ENCODE data around the gene DMWD.
"Not testable (repeated sequence)": the region's sequence is repeated elsewhere in the genome, so short reads cannot be mapped to it uniquely, and the experiment has no call there.

DMWD gene

DNA sequence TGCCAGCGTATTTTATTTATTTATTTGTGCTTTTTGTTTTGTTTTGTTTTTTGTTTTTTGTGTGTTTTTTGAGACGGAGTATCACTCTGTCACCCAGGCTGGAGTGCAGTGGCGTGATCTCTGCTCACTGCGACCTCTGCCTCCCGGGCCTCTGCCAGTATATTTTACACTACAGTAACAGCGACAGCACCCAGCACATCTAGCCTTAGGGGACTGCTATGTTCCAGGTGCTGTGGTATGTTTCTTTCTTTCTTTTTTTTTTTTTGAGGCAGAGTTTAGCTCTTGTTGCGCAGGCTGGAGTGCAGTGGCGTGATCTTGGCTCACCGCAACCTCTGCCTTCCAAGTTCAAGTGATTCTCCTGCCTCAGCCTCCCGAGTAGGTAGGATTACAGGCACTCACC lies 41.2 kb downstream of the DMWD start:
- DNase-seq (ENCODE audit: low read depth in 2 of 2, low spot score in 1 of 2): not testable (repeated sequence)

DNA sequence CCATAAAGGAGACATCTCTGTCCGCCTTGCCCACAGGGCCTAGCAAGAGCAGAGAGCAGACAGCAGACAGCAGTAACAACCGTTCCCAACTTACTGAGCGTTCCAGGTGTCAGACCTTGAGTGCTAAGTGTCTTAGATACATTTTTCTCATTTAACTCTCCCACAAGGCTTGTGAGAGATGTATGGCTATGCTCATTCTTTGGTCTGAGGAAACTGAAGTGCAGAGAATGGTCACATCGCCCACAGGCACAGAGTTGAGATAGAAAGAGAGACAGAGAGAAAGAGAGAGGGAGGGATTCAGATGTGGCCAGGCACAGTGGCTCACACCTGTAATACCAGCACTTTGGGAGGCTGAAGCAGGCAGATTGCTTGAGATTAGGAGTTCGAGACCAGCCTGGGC lies 45.1 kb downstream of the DMWD start:
- DNase-seq (ENCODE audit: low read depth in 2 of 2, low spot score in 1 of 2): no peak

DNA sequence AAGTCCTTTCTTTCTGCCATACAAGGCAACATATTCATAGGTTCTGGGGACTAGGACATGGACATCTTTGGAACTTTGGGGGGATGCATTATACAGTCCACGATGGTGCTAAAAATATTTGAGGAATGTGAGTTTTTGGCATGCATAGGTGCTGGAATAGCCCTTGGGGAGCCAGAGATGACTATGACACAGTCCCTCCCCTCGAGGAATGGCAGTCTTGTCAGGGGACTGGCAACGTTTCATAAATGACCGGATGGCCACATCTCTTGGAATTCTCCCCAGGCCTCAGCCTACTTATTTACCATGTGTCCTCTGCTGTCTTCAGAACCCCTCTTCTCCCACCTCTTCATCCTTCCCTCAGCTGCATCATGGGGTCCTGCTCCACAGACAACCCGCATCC lies 45.8 kb downstream of the DMWD start:
- no peak for DNase-seq (ENCODE audit: low read depth in 2 of 2, low spot score in 1 of 2)

DNA sequence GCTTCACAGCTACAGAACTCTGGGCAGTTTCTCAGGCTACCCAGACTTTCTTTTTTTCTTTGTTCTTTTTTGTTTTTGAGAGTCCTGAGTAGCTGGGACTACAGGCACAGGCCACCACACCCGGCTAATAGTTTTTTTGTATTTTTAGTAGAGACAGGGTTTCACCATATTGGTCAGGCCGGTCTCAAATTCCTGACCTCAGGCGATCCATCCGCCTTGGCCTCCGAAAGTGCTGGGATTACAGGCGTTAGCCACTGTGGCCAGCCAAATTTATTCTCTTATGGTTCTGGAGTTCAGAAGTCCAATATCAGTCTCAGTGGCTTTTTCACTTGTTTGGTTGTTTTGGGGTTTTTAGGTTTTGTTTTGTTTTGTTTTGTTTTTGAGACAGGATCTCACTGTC lies 47.0 kb downstream of the DMWD start:
- no peak for DNase-seq (ENCODE audit: low read depth in 2 of 2, low spot score in 1 of 2)

DNA sequence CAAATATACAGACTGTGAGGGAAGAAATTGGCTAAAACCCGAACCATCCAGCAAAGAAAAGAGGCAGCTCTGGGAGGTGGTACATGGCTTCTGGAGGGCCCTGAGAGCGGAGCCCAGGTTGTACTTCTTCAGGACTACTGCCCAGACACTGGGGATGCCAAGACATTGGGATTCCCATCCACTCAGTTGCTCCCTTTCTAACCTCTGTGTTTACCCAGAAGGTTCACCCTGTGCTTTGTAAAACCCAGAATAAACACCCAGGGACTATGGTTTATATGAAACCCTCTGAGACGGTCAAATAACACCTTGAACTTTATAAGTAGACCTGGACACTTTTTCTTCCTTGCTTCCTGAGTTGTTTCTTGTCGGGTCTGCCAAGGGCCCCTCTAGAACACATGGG lies 49.7 kb downstream of the DMWD start:
- no peak for DNase-seq (ENCODE audit: low read depth in 2 of 2, low spot score in 1 of 2)

DNA sequence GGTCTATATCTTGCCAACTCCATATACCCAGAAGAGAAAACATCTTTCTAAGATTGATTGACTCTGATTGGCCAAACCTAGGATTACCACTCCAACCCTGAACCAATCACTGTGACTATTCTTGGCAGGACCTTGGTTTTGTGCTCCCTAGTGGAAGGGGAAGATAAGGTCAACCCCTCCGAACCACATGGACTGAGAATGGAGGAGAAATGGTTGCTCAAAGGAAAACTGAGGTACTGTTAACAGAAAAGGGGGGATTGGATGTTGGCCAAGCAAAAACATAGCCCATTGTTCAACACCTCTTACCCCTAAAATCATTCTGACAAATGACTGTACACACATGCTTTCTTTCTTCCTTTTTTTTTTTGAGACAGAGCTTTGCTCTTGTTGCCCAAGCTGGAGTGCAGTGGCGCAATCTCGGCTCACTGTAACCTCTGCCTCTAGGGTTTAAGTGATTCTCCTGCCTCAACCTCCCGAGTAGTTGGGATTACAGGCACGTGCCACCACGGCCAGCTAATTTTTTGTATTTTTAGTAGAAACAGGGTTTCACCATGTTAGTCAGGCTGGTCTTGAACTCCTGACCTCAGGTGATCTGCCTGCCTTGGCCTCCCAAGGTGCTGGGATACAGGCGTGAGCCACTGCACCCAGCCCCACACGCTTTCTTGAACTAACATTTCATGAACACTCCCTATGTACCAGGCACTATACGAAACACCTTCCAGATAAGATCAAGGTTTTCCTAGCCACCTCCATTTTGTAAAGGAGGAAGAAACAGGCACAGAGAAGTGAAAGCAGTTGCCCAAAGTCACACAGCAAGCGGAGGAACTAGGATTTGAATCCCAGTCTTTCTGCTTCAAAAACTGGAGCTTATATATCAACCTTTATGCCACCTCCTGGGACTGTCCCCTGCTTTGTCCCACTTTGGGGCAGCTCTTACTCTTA lies 52.9 kb downstream of the DMWD start:
- DNase-seq (ENCODE audit: low read depth in 2 of 2, low spot score in 1 of 2): no peak

DNA sequence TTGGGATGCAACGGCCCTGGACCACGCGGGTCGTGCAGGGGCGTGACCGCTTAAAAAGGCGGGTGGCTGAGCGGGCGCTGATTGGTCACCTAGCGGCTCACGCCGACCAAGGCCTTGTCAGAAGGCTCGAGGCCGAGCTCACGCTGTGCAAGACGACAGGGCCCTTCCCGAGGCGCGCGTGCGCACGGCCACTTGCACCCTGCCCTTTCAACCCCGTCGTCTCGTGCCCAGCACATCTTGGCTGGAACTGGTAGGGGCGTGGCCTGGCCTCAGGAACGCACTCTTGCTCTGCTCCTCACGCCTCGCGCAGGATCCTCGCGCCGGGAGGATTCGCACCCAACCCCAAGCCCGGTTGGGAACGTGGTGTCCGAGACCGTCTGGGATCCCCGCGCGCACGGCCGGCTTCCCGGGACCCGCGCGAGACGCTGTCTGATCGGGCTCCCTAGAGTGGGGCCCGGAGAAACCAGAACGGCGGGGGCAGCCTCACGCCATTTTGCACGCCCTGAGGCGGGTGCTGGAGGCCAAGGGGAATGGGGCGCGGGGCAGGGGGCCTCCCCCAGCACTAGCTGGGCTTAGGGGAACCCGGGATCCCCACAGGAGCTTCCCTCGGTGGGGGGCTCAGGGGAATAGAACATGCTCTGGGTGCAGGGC lies 59.4 kb downstream of the DMWD start, which contains the start of gene MEIOSIN:
Gene MEIOSIN (plus strand): TSS at position 280 of the 651 bp plus-strand sequence. CDS start 1,938 bp downstream, outside the sequence.
- DNase-seq (ENCODE audit: low read depth in 2 of 2, low spot score in 1 of 2): no peak

Data from stimulated activated CD8-positive, alpha-beta memory T cell treated with anti-CD3 and anti-CD28 coated beads, Interleukin-4, amount 100 ng/mL, for 4 hours (primary cell).